Endothelial cell of umbilical vein (primary cell): ENCODE results near the gene PANK2. TPM values are rescaled to one million over a fixed set of nuclear protein-coding genes. Genes with fewer than 3 reads are reported as not detected.

Experiments used
- BruUV-seq: library from RNA; stranded (reverse); fragments of 400-500 nt; replicated peaks from 2 replicates; lab custom pipeline; 2021; lab: Mats Ljungman, UMichigan
- CTCF ChIA-PET: fragments of 300-600, 350-600 bp; sonication (Branson Sonifier 250); formaldehyde crosslinking; loops from one replicate; lab custom pipeline; 2021; ENCODE audit warnings: antibody characterized with exemption, inconsistent platforms; lab: Charles Lee
- POLR2A ChIA-PET: fragments of 300-600, 350-600 bp; sonication (Branson Sonifier 250); formaldehyde crosslinking; loops from one replicate; lab custom pipeline; 2021; ENCODE audit warnings: antibody characterized with exemption, inconsistent platforms; lab: Charles Lee
- DNase-seq: peaks from one replicate; pipeline ENCODE4 v3.0.0-alpha.2; 2011; ENCODE audit warnings: low read depth, low spot score
- FAIRE-seq: peaks from 2 replicates; lab custom pipeline; 2011; peaks lifted over from hg19 to GRCh38; lab: Jason Lieb, UNC
- H2AFZ ChIP-seq: 2 replicates; pipeline ENCODE4 v1.6.0; 2012; ENCODE audit warnings: low read depth, low read length, control low read depth, inconsistent platforms
- H3K27ac ChIP-seq: 2 replicates; pipeline ENCODE4 v1.5.1; 2011; ENCODE audit warnings: low read depth, mild to moderate bottlenecking, control low read depth, low read length, moderate library complexity; ENCODE audit not compliant: insufficient read depth
- H3K27me3 ChIP-seq, 2 experiments: 2 replicates each; pipeline versions ENCODE4 v1.6.0 to v1.6.1; 2011; ENCODE audit warnings: low read length in 2 of 2, mixed read lengths in 1 of 2; ENCODE audit not compliant: control insufficient read depth in 2 of 2, insufficient read depth in 2 of 2
- H3K36me3 ChIP-seq, 2 experiments: 2 replicates in 1 of 2; 3 replicates in 1 of 2; pipeline ENCODE4 v1.5.1; 2011; ENCODE audit warnings: low read length in 2 of 2, mild to moderate bottlenecking in 1 of 2, moderate library complexity in 1 of 2; ENCODE audit not compliant: control insufficient read depth in 2 of 2, insufficient read depth in 2 of 2; ENCODE audit errors: extremely low read depth in 1 of 2
- H3K4me1 ChIP-seq: 3 replicates; pipeline ENCODE4 v1.5.1; 2011; ENCODE audit warnings: mild to moderate bottlenecking, low read length; ENCODE audit not compliant: control insufficient read depth, insufficient read depth; ENCODE audit errors: extremely low read depth
- H3K4me2 ChIP-seq: 2 replicates; pipeline ENCODE4 v1.6.1; 2011; ENCODE audit warnings: low read length, control low read depth, mixed read lengths; ENCODE audit not compliant: insufficient read depth
- H3K4me3 ChIP-seq, 3 experiments: fragments of 200-600 bp in 1 of 3; sonication (generic), shearing (Covaris generic) in 1 of 3; replicated peaks in 1 of 3; 2 replicates each; pipeline ENCODE4 v1.5.1; 2011 to 2016; ENCODE audit warnings: control low read depth in 3 of 3, low read length in 3 of 3, mild to moderate bottlenecking in 2 of 3, inconsistent platforms in 1 of 3, low read depth in 1 of 3, moderate library complexity in 1 of 3; ENCODE audit not compliant: insufficient read depth in 1 of 3
- H3K79me2 ChIP-seq: 2 replicates; pipeline ENCODE4 v1.6.0; 2012; ENCODE audit warnings: low read length, inconsistent platforms; ENCODE audit not compliant: control insufficient read depth, insufficient read depth
- H3K9ac ChIP-seq: replicated peaks from 2 replicates; pipeline ENCODE3; 2011; ENCODE audit warnings: low read length, control low read depth; ENCODE audit not compliant: insufficient read depth; ENCODE audit errors: extremely low read depth
- H3K9me1 ChIP-seq: replicated peaks from 3 replicates; pipeline ENCODE4 v1.6.0; 2011; ENCODE audit warnings: mild to moderate bottlenecking, low read length; ENCODE audit not compliant: control insufficient read depth, insufficient read depth; ENCODE audit errors: extremely low read depth
- H3K9me3 ChIP-seq: replicated peaks from 2 replicates; pipeline ENCODE4 v1.5.1; 2012; ENCODE audit warnings: low read length, inconsistent platforms; ENCODE audit not compliant: control insufficient read depth, insufficient read depth
- H4K20me1 ChIP-seq: replicated peaks from 2 replicates; pipeline ENCODE3; 2011; ENCODE audit warnings: mild to moderate bottlenecking, low read length; ENCODE audit not compliant: control insufficient read depth, insufficient read depth; ENCODE audit errors: extremely low read depth
- CTCF ChIP-seq, 2 donors: IDR thresholded peaks; 1 replicate in 1 of 2; 2 replicates in 1 of 2; pipeline ENCODE4 v1.5.1; 2011; ENCODE audit warnings: low read length in 2 of 2, mild to moderate bottlenecking in 2 of 2, moderate library complexity in 2 of 2, control low read depth in 1 of 2, inconsistent platforms in 1 of 2, low read depth in 1 of 2; ENCODE audit not compliant: insufficient read depth in 1 of 2; ENCODE audit errors: extremely low read depth in 1 of 2
- EZH2 ChIP-seq: IDR thresholded peaks from 2 replicates; pipeline ENCODE4 v1.6.1; 2012; ENCODE audit warnings: borderline replicate concordance, low read depth, mild to moderate bottlenecking, moderate library complexity, low read length, inconsistent platforms; ENCODE audit not compliant: severe bottlenecking
- FOS ChIP-seq: IDR thresholded peaks from 2 replicates; pipeline ENCODE4 v1.6.1; 2011; ENCODE audit warnings: mild to moderate bottlenecking, low read length, moderate library complexity, borderline replicate concordance; ENCODE audit not compliant: insufficient read depth
- GATA2 ChIP-seq: IDR thresholded peaks from 2 replicates; pipeline ENCODE4 v1.7.0; 2011; ENCODE audit warnings: low read depth, mild to moderate bottlenecking, moderate library complexity, mixed read lengths, low read length; ENCODE audit not compliant: insufficient read length, insufficient read depth
- JUN ChIP-seq: IDR thresholded peaks from 2 replicates; pipeline ENCODE4 v1.6.1; 2011; ENCODE audit warnings: borderline replicate concordance, low read depth; ENCODE audit not compliant: insufficient read length, insufficient read depth
- MYC ChIP-seq: IDR thresholded peaks from one replicate; pipeline ENCODE4 v1.6.1; 2011; ENCODE audit warnings: mild to moderate bottlenecking, low read depth, low read length
- POLR2AphosphoS5 ChIP-seq: IDR thresholded peaks from 2 replicates; pipeline ENCODE4 v1.6.1; 2012; ENCODE audit warnings: low read depth, mild to moderate bottlenecking, control low read depth, low read length, moderate library complexity; ENCODE audit not compliant: insufficient read depth
- dilution Hi-C: fragments of 300-500 bp; cut with MboI; formaldehyde crosslinking; loops from one replicate; pipeline ENCODE4 v1.15.0; 2019; ENCODE audit warnings: low sequenced_read_pairs; ENCODE audit not compliant: extremely low pct_ligation_motif_present
- intact Hi-C: fragments of 100-400 bp; cut with micrococcal nuclease; formaldehyde crosslinking; loops from one replicate; pipeline ENCODE4 v1.10.0; 2022
- polyA plus RNA-seq, 4 experiments: library from polyadenylated mRNA; depleted of rRNA in 3 of 4; stranded (reverse) in 3 of 4; unstranded in 1 of 4; fragments of >200 nt; gene quantifications; 2 replicates each; pipeline versions ENCODE4 v1.2.1 to v1.2.3, GENCODE V29; 2011 to 2012; ENCODE audit warnings: missing spikeins in 1 of 4
- total RNA-seq: library from RNA; stranded (reverse); gene quantifications from 2 replicates; pipeline ENCODE4 v1.2.3, GENCODE V29; 2021
- TF ChIP-seq, protein P1 (sequence below): IDR thresholded peaks from 2 replicates; pipeline ENCODE4 v1.6.1; 2011; ENCODE audit not compliant: insufficient read depth, insufficient read length

PANK2 gene
- total and polyA plus RNA-seq, 2 donors (not counting 3 experiments of a cell fraction or from before 2014, with no cell fraction given) = 18.9 to 54.3 TPM

DNA sequence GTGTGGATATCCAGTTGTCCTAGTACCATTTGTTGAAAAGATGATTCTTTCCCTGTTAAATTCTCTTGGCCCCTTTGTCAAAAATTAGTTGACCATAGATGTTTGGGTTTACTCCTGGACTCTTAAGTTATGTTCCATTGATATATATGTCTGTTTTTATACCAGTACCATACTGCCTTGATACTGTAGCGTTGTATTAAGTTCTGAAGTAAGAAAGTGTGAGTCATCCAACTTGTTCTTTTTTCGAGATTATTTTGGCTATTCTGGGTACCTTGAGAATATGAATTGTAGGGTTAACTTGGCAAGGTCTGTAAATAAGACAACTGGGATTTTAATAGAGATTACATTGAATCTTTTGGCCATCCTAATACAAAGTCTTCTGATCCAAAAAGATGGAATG, 26.5 kb downstream of the PANK2 start:
- FAIRE-seq (no peak), DNase-seq (no peak)
- no TSS peak for BruUV-seq
- no peaks in the 10 kb centered on the region for H3K27me3 ChIP-seq
- peaks cover 6% of the 10 kb centered on the region for H4K20me1 ChIP-seq
- H3K27ac ChIP-seq = no peak overlapping the region
- H2AFZ ChIP-seq = no peak overlapping the region
- H3K4me2 ChIP-seq = no peak overlapping the region
- no peak overlapping the region for H3K4me3 ChIP-seq
- TF ChIP-seq, protein P1, sequence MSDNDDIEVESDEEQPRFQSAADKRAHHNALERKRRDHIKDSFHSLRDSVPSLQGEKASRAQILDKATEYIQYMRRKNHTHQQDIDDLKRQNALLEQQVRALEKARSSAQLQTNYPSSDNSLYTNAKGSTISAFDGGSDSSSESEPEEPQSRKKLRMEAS = no peak
- TF ChIP-seq POLR2AphosphoS5 (no peak), FOS (no peak), MYC (no peak), GATA2 (no peak), JUN (no peak)
- no peaks in the 10 kb centered on the region for H3K9me3 ChIP-seq
- intact Hi-C loops = no loop called here
- H3K36me3 ChIP-seq = peaks cover 14 to 20% of the 10 kb centered on the region in 2 experiments
- POLR2A ChIA-PET = interaction anchor here (1.1 kb wide), 1 partner anchor 9 kb away, joined by 3 read pairs; no protein-coding TSS in a partner anchor
- H3K9ac ChIP-seq = no peak overlapping the region
- CTCF ChIA-PET = interaction anchor here (1.0 to 1.1 kb wide), 2 partner anchors 111 to 157 kb away, joined by 3 read pairs; no protein-coding TSS in a partner anchor
- H3K79me2 ChIP-seq = peaks cover 78% of the 10 kb centered on the region
- no peaks in the 10 kb centered on the region for H3K4me1 ChIP-seq
- H3K9me1 ChIP-seq = no peaks in the 10 kb centered on the region
- dilution Hi-C loops = no loop called here

GRCh38 chr20:3916364-3916763, 27.2 kb downstream of the PANK2 start:
- H3K4me1 ChIP-seq = no peaks in the 10 kb centered on the region
- no peak overlapping the region for H2AFZ ChIP-seq
- BruUV-seq = no TSS peak
- H3K9me1 ChIP-seq = no peaks in the 10 kb centered on the region
- H4K20me1 ChIP-seq = peaks cover 6% of the 10 kb centered on the region
- H3K4me2 ChIP-seq = no peak overlapping the region
- intact Hi-C loops (no loop called here), dilution Hi-C loops (no loop called here)
- peaks cover 14 to 21% of the 10 kb centered on the region in 2 experiments for H3K36me3 ChIP-seq
- no peaks in the 10 kb centered on the region for H3K9me3 ChIP-seq
- CTCF ChIA-PET = no interaction called here
- H3K27ac ChIP-seq = no peak overlapping the region
- no peaks in the 10 kb centered on the region for H3K27me3 ChIP-seq
- TF ChIP-seq, protein P1 = no peak
- TF ChIP-seq FOS (no peak), EZH2 (no peak), CTCF (IDR thresholded peaks at IDR 0.05; ENCODE audit: extremely low read depth in 1 of 2, insufficient read depth in 1 of 2, low read depth in 1 of 2, low read length in 2 of 2) (no peak), MYC (no peak), POLR2AphosphoS5 (no peak)
- peaks cover 77% of the 10 kb centered on the region for H3K79me2 ChIP-seq
- DNase-seq (no peak), FAIRE-seq (no peak)
- POLR2A ChIA-PET = no interaction called here
- H3K9ac ChIP-seq = no peak overlapping the region
- H3K4me3 ChIP-seq = no peak overlapping the region
